Prostate gland (tissue), 2 donors: ENCODE results near the gene ADAMTSL2.

Experiments used
- POLR2A ChIP-seq: fragments of 450-650 bp; IDR thresholded peaks from one replicate; pipeline ENCODE4 v1.6.1; 2016; ENCODE audit warnings: antibody characterized with exemption, mild to moderate bottlenecking
- POLR2AphosphoS5 ChIP-seq: sonication (generic); formaldehyde crosslinking; IDR thresholded peaks from one replicate; pipeline ENCODE4 v1.6.1; 2017; ENCODE audit warnings: antibody characterized with exemption
- TF ChIP-seq, protein P1 (sequence below), 4 experiments: fragments of 200-600 bp in 2 of 4; fragments of 450-650 bp in 2 of 4; sonication (generic) in 2 of 4; IDR thresholded peaks; 1 replicate in 3 of 4; 2 replicates in 1 of 4; pipeline ENCODE4 v1.5.1; 2016 to 2019; ENCODE audit warnings: antibody characterized with exemption in 4 of 4, mild to moderate bottlenecking in 2 of 4, moderate library complexity in 2 of 4

DNA sequence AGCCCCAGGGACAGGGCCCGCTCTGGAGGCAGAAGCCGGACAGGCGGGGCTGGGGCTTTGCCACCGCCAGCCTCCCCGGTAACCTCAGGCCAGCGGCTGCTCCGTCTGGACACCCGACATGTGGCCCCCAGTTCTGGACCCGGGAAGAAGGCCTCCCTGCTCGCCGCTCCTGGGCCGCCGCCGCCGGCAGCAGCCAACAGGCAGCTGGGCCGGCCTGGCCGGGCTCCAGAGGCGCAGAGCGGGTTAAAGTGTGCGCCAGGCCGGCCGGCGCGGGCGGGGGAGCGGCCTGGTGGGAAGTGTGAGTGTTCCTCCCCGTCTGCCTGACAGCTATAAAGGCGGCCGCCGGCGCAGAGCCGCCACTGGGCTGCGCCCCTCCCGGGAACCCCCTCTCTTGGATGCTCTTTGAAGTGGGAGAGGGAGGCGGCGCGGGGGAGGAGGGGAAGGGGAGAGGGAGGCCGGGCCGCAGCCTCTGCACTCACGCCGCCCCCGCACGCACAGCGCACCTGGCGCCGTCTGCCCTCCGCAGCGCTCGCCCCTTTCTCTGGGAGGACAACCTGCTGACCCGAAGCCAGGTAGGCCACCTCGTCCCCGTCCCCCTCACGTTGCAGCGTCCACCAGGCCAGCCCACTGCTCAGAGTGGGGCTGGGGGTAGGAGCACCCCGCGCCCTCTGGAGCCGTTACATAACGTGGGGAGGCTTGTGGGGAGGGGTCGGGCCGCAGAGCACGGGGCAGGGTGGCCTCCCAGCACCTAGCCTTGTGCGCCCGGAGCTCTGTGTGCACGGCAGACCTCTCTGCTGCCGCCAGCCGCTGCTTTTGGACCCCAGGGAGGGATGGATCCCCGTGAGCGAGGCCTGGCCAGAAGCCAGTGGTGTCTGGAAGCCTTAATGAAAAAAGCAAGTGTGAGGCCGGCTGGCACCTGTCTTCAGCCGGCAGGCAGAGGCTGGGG is at the start of gene ADAMTSL2:
- TF ChIP-seq, protein P1, sequence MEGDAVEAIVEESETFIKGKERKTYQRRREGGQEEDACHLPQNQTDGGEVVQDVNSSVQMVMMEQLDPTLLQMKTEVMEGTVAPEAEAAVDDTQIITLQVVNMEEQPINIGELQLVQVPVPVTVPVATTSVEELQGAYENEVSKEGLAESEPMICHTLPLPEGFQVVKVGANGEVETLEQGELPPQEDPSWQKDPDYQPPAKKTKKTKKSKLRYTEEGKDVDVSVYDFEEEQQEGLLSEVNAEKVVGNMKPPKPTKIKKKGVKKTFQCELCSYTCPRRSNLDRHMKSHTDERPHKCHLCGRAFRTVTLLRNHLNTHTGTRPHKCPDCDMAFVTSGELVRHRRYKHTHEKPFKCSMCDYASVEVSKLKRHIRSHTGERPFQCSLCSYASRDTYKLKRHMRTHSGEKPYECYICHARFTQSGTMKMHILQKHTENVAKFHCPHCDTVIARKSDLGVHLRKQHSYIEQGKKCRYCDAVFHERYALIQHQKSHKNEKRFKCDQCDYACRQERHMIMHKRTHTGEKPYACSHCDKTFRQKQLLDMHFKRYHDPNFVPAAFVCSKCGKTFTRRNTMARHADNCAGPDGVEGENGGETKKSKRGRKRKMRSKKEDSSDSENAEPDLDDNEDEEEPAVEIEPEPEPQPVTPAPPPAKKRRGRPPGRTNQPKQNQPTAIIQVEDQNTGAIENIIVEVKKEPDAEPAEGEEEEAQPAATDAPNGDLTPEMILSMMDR (IDR thresholded peaks at IDR 0.05): no peak
- TF ChIP-seq POLR2A (no peak), POLR2AphosphoS5 (no peak)
